T-helper 2 cell (primary cell): ENCODE results near the gene ZNF831.

Experiments
- DNase-seq, 5 experiments: peaks; one replicate each; pipeline versions ENCODE4 v3.0.0 to v3.0.0-alpha.2; 2012 to 2022

ZNF831 gene

DNA sequence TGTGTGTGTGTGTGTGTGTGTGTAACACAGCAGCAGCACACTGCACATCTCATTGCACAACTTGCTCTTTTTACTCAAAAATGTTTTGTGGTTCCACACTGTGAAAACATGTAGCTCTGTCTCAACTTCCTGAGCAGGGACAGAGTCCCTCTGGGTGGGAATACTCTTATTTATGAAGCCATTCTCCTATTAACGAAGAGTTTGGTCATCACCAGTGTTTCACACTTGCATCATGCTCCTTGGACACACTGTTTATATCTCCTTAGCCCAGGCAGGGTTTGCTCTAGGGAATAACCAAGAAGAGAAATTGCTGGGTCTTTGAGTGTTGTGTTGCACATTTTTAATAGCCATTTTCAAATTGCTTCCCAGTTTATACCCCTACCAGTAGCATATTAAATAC is 53.6 kb downstream of the ZNF831 start:
- no peak for DNase-seq

- DNase-seq = no peak
These were observed 54.2 kb downstream of the ZNF831 start for GRCh38 chr20:59217794-59218280.

GRCh38 chr20:59219211-59219610 is 55.6 kb downstream of the ZNF831 start:
- DNase-seq = no peak

- DNase-seq = no peak
These were observed 56.5 kb downstream of the ZNF831 start for GRCh38 chr20:59220161-59220560.

DNA sequence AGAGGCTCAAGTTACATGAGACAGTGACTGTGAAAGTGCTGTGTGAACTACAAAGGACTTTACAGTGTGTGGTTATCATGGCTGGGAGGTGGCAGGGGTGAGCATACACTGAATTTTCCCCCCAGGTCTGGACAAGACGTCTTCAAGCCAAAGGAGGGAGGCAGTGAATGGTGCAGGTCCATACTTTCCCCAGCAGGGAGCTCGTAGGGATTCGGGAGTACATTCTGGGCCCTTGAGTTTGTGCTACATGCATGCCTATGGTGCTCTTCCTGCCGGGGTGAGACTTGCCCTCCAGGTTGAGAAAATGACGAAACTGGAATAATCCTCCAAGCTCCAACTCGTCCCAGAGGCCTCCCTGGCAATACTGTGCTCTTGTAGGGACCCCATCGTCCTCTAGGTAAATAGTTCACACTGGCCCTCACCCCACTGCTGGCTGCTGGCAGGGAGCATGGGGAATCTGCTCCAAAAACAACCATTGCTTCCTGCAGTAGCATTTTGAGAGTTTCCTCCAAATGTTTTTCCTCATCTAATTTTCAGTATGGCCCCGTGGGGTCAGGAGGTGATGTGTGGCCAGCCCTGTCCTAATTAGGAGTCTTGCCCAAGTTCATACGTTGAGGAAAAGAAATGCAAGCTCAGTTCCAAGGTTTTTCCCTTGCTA is 57.6 kb downstream of the ZNF831 start:
- DNase-seq = no peak

DNA sequence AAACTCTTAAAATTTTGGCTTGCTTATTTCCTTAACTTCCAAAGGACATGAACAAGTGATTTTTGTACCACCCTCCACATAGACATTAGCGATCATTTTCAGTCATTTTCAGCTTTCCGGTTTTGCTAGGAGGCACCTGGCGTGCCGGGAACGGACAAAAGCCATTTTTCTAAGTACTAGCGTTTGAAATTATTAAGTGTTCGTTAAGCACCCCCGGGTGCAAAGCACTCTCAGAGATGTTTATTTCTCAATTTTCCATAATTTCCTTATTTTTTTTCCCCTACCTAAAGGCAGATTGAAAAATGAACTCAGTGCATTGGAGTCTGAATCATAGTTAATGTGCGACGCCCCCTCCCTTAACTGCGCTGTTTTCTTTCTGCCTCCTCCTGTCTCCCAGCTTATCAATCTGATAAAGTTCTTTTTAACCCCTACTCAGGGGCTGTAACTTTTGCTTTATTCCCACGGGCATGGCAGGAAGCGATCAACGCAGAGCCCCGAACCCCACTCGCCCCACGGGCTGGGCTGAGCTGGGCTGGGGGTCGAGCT is 58.2 kb downstream of the ZNF831 start:
- no peak for DNase-seq

DNA sequence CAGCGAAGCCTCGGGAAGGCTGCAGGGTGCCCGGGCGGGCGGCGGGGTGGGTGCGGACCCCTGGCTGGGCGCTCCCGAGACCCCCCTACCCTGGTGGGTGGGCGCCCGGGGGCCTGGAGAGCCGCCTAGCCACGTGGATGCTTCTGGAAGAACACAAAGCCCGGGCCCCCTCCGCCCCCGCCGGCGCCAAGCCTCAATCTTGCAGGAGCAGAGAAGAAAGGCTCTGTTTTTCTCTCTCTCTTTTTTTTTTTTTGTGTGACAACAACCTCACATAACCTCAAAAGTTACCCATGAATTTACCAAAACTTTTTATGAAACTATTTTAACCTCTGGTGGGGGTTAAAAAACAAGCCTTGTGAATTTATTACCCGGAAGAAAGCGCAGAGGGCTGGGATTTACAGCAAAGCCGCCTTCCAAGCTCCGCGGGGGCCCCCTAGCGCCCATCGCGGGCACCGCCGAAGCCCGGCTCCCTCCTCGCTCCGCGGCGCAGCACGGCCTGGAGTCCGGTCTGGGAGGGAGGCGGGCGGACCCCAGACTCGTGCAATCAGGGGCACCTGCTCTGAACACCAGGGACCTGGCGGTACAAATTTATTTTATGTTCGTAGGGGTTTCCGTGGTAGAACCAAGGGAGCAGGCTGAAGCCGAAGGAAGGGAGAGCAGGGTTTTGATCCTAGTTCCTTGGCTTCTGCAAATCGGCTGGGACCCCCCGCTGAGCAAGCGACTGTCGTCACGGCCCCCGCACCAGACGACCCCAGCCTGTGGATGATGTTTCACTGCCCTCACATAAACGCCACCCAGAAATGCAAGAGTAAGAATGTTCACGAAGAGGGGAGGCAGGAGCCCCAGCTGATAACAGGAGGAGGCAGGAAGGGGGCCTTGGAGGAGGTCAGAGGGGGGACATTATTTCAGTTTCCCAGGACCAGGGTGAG is 58.9 kb downstream of the ZNF831 start:
- peak; percentile 60 to 76 (median 69) for DNase-seq

- no peak for DNase-seq
These were observed 59.6 kb downstream of the ZNF831 start for GRCh38 chr20:59223182-59223601.

- no peak for DNase-seq
These were observed 60.1 kb downstream of the ZNF831 start for GRCh38 chr20:59223750-59224149.

- no peak for DNase-seq
These were observed 60.6 kb downstream of the ZNF831 start for GRCh38 chr20:59224236-59224635.

GRCh38 chr20:59230385-59230784 is 66.8 kb downstream of the ZNF831 start:
- DNase-seq = no peak

- DNase-seq = no peak
These were observed 67.6 kb downstream of the ZNF831 start for GRCh38 chr20:59231124-59231804.

DNA sequence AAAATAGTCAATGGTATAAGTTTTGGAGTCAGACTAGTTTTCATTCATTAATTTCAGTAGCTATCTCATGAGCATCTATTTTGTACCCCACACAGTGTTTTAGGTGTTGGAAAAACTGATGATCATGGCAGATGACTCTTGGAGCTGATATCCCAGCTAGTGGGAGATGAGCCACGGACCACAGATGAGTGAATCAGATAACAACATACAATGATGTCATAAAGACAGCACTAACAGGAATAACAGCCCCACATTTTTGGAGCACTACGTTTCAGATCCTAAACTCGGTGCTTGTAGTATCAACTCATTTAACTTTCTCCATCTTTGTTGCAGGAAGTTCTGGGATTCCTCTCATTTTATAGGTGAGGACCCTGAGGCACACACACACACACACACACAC is 69.0 kb downstream of the ZNF831 start:
- DNase-seq = no peak

- DNase-seq = no peak
These were observed 71.6 kb downstream of the ZNF831 start for GRCh38 chr20:59235226-59235625.

DNA sequence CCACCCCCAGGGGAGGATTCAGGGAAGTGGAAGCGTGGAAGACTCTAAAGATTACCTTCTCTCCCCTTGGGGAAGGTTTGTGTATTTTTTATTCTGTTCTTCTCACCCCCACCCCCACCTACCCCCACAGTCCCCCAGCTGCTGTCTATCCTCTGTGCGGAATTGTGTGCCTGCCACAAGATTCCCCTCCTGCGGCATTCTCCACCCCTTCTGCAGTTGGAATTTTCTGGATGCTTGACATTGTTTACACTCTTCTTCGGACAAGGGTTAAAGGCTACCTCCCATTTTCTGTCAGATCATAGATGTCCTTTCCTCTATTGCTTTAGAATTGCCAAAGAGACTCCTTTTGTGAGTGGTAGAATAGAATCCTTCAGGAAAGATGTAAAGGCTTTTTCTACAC is 76.4 kb downstream of the ZNF831 start:
- no peak for DNase-seq

GRCh38 chr20:59242714-59243626 is 79.3 kb downstream of the ZNF831 start:
- DNase-seq = peak in 2 of 5 experiments; percentile 35 to 77

DNA sequence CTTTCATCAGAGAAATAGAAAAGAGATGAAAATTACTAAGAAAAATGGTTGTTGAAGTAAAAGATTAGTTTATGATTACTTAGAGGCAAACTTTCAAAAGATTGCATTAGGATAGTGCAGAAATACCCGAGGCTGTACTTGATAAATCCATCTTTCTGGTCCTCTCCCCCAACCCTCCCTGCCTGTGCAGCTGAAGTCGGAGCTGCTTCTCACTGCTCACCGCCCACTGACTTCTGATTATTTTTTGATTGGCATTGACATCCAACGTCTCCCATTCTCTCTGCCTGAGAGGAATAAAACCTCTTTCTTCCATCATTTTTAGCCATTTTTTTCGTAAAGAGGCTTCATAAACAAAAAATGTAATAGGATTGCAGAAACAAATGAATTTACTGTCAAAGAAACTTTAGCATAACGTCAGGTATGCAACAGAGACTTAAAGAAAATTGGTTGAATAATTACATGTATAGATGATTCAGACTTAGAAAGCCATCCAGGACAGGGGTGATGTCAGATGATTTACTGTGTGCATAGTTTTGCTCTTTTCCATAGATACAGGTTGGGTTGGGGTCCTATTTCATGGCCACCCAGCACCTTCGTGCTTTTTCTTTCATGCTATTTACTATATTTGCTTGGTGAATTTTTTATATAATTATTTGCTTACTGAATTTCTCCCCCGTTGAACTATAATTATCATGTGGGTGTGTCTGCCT is 83.2 kb downstream of the ZNF831 start:
- no peak for DNase-seq

GRCh38 chr20:59247731-59248684 is 84.4 kb downstream of the ZNF831 start:
- no peak for DNase-seq

DNA sequence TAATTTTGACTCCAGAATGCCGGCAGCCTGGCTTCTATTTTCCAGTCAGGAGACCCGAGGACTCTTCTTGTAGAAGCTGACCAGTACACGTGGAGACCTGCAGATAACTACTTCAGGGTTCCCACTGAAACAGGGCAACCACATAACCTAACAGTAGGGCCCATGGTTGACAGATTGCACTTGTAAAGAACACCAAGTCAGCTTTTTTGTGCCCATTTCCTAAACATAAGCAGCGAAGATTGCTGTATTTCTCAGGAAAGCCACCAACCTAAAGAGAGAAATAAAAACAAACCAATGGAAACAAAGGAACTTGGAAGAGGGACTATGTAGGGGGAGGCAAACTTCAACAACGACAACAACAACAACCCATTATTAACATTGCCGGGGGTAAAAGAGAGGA is 86.7 kb downstream of the ZNF831 start:
- DNase-seq = no peak

DNA sequence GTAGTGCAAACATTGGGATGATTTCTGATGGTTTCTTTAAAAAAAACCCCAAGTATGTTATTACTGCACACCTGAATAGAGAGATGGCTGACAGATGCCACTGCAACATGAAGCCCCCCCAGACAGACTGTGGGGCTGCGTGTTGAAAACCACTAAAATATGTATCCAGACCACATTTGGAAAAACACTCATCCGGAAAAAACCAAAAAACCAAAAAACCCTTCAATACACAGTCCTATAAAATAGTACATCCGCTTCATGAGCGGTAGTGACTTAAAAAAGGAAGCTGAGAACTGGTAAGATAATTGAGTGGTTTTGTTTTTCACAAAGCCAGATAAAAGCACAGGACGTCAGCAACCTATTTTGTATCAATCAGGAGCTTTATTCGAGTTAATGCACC is 89.7 kb downstream of the ZNF831 start:
- peak in 3 of 5 experiments; percentile 12 to 79 (median 60) for DNase-seq
